ENCODE results near the gene PRIMA1.

PRIMA1 gene, protein sequence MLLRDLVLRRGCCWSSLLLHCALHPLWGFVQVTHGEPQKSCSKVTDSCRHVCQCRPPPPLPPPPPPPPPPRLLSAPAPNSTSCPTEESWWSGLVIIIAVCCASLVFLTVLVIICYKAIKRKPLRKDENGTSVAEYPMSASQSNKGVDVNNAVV

DNA sequence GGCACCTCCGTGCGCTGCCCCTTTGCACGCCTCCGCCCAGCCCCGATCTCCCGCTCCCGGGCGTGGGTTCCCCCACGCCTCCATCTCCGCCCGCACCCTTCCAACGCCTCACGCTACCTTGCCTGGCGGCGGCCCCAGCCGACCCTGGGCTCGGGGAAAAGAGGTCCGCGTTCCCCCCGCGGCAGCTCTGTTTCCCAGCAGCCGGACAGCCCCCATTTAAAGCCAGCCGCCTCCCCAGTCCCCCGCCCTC is at the start of gene PRIMA1:
Gene PRIMA1, minus strand, starts transcription at position 193 of the 250 bp plus-strand sequence. CDS start 767 bp downstream, outside the sequence.
- no peak for DNase-seq (ENCODE audit: low read depth)
- H3K4me3 ChIP-seq (ENCODE audit: low read length), result no peak within 1 kb of the TSS

DNA sequence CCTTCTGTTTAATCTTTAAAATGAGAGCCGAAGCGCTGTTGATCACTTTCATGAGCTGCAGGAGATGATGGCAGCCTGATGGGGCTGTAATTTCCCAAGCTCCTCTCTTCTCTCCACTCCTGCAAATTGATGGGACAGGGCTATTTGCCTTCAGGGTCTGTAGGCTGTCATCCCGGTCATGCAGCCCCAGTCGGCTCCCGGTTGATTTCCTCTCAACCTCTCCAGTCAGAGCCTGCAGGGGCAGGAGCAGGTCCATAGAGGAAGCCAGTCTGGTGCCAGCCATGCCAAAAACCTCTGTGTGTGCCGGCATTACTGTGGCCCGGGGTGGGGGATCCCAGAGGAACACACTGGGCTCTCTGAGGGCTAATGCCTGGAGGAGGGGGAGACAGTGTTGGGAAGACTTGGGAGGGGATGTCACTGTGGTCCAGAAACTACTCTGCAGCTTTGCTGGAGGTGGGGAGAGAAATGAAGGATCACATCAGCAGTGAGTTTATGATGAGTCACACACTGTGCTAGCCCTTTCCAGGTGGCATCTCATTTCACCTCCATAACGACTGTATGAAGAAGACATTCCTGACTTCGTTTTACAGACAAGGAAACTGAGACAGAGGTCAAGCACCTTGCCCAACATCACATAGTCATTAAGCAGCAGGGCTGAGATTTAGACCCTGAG is 46.5 kb upstream of the PRIMA1 start:
- no peak overlapping the region for H3K4me3 ChIP-seq (ENCODE audit: low read length)
- TF ChIP-seq, protein P1, sequence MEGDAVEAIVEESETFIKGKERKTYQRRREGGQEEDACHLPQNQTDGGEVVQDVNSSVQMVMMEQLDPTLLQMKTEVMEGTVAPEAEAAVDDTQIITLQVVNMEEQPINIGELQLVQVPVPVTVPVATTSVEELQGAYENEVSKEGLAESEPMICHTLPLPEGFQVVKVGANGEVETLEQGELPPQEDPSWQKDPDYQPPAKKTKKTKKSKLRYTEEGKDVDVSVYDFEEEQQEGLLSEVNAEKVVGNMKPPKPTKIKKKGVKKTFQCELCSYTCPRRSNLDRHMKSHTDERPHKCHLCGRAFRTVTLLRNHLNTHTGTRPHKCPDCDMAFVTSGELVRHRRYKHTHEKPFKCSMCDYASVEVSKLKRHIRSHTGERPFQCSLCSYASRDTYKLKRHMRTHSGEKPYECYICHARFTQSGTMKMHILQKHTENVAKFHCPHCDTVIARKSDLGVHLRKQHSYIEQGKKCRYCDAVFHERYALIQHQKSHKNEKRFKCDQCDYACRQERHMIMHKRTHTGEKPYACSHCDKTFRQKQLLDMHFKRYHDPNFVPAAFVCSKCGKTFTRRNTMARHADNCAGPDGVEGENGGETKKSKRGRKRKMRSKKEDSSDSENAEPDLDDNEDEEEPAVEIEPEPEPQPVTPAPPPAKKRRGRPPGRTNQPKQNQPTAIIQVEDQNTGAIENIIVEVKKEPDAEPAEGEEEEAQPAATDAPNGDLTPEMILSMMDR (conservative IDR thresholded peaks at IDR 0.05; ENCODE audit: low read depth, low read length), result no peak
- no peak for DNase-seq (ENCODE audit: low read depth)

More for the DNA sequence above, at the start of gene PRIMA1:
- TF ChIP-seq, protein P1 (conservative IDR thresholded peaks at IDR 0.05; ENCODE audit: low read depth, low read length), result no peak

DNA sequence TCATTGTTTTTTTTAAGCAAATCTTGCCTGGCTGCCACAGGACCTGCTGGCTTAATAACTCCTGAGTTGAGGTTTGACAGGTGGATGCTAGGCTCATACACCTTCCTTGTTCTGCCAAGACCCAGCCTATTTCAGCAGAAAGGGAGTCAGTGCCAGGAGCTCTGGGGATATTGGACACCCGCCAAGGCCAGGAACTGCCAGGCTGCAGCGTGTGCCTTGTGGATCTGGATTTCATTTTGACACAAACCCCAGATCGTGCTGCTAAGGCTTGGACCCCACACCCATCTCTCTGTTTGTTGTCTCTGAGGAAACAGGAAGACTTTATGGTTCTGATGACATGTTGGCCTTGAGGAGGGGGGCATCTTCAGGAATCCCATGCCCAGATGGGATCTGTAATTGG is 44.4 kb upstream of the PRIMA1 start:
- no peak overlapping the region for H3K4me3 ChIP-seq (ENCODE audit: low read length)
- DNase-seq (ENCODE audit: low read depth), result no peak
- TF ChIP-seq, protein P1 (conservative IDR thresholded peaks at IDR 0.05; ENCODE audit: low read depth, low read length), result no peak

DNA sequence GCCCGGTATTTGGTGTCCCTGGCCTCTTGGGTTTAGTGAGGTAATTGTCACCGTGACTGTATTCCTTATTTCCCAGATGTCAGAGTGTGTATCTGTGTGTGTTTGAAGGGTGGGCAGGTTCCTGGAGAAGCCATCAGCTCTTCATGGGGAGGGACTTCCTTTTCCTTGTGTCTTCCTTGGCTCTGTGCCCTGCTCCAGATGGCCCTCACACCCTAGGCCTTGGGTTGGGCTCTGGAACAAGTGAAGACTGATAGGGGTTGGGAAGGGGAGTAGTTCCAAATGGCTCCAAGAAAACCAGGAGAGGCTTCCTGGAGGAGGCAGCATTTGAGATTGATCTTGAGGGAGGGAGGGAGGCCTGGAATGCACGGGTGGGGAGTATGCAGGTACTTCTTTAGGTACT is 43.8 kb upstream of the PRIMA1 start:
- DNase-seq (ENCODE audit: low read depth), result no peak
- TF ChIP-seq, protein P1 (conservative IDR thresholded peaks at IDR 0.05; ENCODE audit: low read depth, low read length), result no peak
- H3K4me3 ChIP-seq (ENCODE audit: low read length), result no peak overlapping the region

DNA sequence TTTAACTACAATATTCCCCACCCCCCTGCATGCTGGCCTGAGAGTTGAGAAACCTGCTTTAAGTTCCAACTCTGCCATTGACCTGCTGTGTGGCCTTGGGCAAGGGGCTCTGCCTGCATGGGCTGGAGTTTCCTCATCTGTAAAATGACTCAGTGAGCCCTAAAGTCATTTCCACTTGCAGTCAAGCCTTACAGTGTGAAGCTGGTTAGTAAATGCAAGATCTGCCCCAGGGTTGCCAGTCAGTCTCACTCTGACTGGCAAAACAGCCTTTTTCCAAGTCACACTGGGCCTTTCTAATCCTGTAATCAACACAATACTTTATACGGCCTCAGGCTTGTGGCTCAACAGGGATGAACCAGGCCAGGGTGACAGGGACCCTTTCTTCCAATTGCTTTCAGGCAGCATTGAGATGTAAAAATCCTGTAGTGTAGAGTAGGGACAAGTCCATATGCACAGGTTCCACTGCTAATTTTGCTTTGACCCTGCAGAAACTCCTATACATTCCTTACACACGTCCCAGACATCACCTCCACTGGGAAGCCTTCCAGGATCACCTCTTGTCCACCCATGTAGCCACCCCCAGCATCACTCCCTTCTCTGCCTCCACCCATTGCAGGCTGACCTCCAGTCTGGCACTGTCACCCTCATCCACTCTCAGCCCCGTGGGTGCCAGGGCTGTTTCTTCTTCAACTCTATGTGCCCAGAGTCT is 42.6 kb upstream of the PRIMA1 start:
- TF ChIP-seq, protein P1 (conservative IDR thresholded peaks at IDR 0.05; ENCODE audit: low read depth, low read length), result no peak
- DNase-seq (ENCODE audit: low read depth), result no peak

DNA sequence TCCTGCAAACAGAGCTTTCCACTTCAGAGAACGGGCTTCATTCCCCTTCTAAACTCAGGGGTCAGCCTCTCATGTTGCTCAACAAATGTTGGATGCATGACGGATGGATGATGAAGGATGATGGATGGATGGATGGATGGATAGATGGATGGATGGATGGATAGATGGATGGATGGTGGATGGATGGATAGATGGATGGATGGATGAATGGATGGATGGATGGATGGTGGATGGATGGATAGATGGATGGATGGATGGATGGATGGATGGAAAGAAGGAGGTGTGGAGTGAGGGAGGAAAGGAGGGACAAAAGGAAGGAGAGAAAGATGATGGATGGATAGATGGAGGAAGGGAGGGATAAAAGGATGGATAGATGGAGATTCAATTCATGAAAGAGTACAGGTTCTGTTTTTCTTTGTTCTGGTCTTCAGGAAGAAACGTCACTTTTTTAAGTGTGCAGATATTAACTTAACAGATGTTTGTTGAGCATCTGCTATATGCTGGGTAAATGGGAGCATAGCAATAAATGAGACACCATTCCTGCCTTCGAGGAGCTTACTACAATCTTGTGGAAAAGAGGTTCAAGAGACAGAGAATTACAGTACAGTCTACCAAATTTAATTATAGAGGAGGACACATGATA is 41.7 kb upstream of the PRIMA1 start:
- no peak overlapping the region for H3K4me3 ChIP-seq (ENCODE audit: low read length)
- no peak for DNase-seq (ENCODE audit: low read depth)
- TF ChIP-seq, protein P1 (conservative IDR thresholded peaks at IDR 0.05; ENCODE audit: low read depth, low read length), result no peak

More for the DNA sequence above, 42.6 kb upstream of the PRIMA1 start:
- H3K4me3 ChIP-seq (ENCODE audit: low read length), result no peak overlapping the region
